Muscle layer of colon (tissue), 2 donors: ENCODE results near the gene IFT20.

Experiments
- H3K27ac ChIP-seq: one replicate; pipeline ENCODE4 v1.7.0; 2013; ENCODE audit warnings: low read depth, mild to moderate bottlenecking, low read length, moderate library complexity
- H3K27me3 ChIP-seq, 2 donors: one replicate each; pipeline ENCODE4 v1.7.0; 2013; ENCODE audit warnings: low read length in 2 of 2, mild to moderate bottlenecking in 2 of 2; ENCODE audit not compliant: insufficient read depth in 2 of 2, control insufficient read depth in 1 of 2
- H3K36me3 ChIP-seq: one replicate; pipeline ENCODE4 v1.7.0; 2013; ENCODE audit warnings: mild to moderate bottlenecking, low read length; ENCODE audit not compliant: insufficient read depth
- H3K4me1 ChIP-seq: one replicate; pipeline ENCODE4 v1.7.0; 2013; ENCODE audit warnings: mild to moderate bottlenecking, low read length; ENCODE audit not compliant: insufficient read depth
- H3K4me3 ChIP-seq, 2 donors: one replicate each; pipeline ENCODE4 v1.7.0; 2013; ENCODE audit warnings: low read length in 2 of 2, low read depth in 1 of 2, mild to moderate bottlenecking in 1 of 2, moderate library complexity in 1 of 2
- H3K9ac ChIP-seq: one replicate; pipeline ENCODE4 v1.7.0; 2013; ENCODE audit warnings: low read length
- H3K9me3 ChIP-seq: one replicate; pipeline ENCODE4 v1.7.0; 2013; ENCODE audit warnings: mild to moderate bottlenecking, low read length
- donor health status: abdominal sarcoma.
- donor health status: Adenocarcinoma of cecum.

The IFT20 gene

GRCh38 chr17:28290703-28291102 lies 44.6 kb downstream of the IFT20 start:
- H3K4me1 ChIP-seq: no peaks in the 10 kb centered on the region

GRCh38 chr17:28285965-28286364 lies 49.3 kb downstream of the IFT20 start:
- H3K4me1 ChIP-seq: no peaks in the 10 kb centered on the region
- no peak overlapping the region for H3K27ac ChIP-seq
- H3K9me3 ChIP-seq: no peaks in the 10 kb centered on the region
- H3K9ac ChIP-seq: no peak overlapping the region
- no peaks in the 10 kb centered on the region for H3K36me3 ChIP-seq
- no peak overlapping the region for H3K4me3 ChIP-seq
- no peaks in the 10 kb centered on the region for H3K27me3 ChIP-seq

More at GRCh38 chr17:28290703-28291102, 44.6 kb downstream of the IFT20 start:
- Histone ChIP-seq H3K27ac (no peak overlapping the region), H3K4me3 (no peak overlapping the region), H3K9me3 (no peaks in the 10 kb centered on the region), H3K9ac (no peak overlapping the region), H3K27me3 (no peaks in the 10 kb centered on the region), H3K36me3 (no peaks in the 10 kb centered on the region)

- H3K4me1 ChIP-seq: no peaks in the 10 kb centered on the region
- no peaks in the 10 kb centered on the region for H3K9me3 ChIP-seq
- H3K27me3 ChIP-seq: no peaks in the 10 kb centered on the region
- H3K27ac ChIP-seq: no peak overlapping the region
- no peak overlapping the region for H3K4me3 ChIP-seq
- H3K9ac ChIP-seq: no peak overlapping the region
- no peaks in the 10 kb centered on the region for H3K36me3 ChIP-seq
Observed at GRCh38 chr17:28282596-28282995, 52.7 kb downstream of the IFT20 start.

GRCh38 chr17:28280826-28281225 lies 54.4 kb downstream of the IFT20 start:
- no peak overlapping the region for H3K9ac ChIP-seq

GRCh38 chr17:28279411-28279810 lies 55.9 kb downstream of the IFT20 start:
- Histone ChIP-seq H3K27me3 (no peaks in the 10 kb centered on the region), H3K4me3 (no peak overlapping the region)

More at GRCh38 chr17:28280826-28281225, 54.4 kb downstream of the IFT20 start:
- Histone ChIP-seq H3K4me1 (no peaks in the 10 kb centered on the region), H3K4me3 (no peak overlapping the region), H3K27me3 (no peaks in the 10 kb centered on the region), H3K9me3 (no peaks in the 10 kb centered on the region), H3K27ac (no peak overlapping the region), H3K36me3 (no peaks in the 10 kb centered on the region)

More at GRCh38 chr17:28279411-28279810, 55.9 kb downstream of the IFT20 start:
- H3K9me3 ChIP-seq: no peaks in the 10 kb centered on the region
- H3K36me3 ChIP-seq: no peaks in the 10 kb centered on the region
- no peaks in the 10 kb centered on the region for H3K4me1 ChIP-seq
- no peak overlapping the region for H3K9ac ChIP-seq
- H3K27ac ChIP-seq: no peak overlapping the region
